Epithelial cell of esophagus (primary cell): ENCODE data around the gene SURF4.

Experiments used
- DNase-seq: peaks from one replicate; pipeline ENCODE4 v3.0.0; 2010; ENCODE audit warnings: low read depth
- H3K4me3 ChIP-seq: 2 replicates; pipeline ENCODE4 v1.5.1; 2011; ENCODE audit warnings: mild to moderate bottlenecking, low read length, control low read depth
- CTCF ChIP-seq: IDR thresholded peaks from 2 replicates; pipeline ENCODE4 v1.5.1; 2011; ENCODE audit warnings: low read depth, mild to moderate bottlenecking, low read length, control low read depth, inconsistent platforms; ENCODE audit not compliant: insufficient read depth; ENCODE audit errors: missing control alignments

SURF4 gene

GRCh38 chr9:133419005-133419404, 43.1 kb upstream of the SURF4 start:
- peak overlapping the region; percentile 93 for H3K4me3 ChIP-seq
- peak; percentile 15 for DNase-seq
- no peak for TF ChIP-seq CTCF

- H3K4me3 ChIP-seq = peak within 1 kb of the TSS; percentile 93
- no peak for TF ChIP-seq CTCF
- peak; percentile 84 for DNase-seq
These were observed 41.9 kb upstream of the SURF4 start, which contains the start of gene REXO4 for GRCh38 chr9:133417541-133418461. Gene REXO4 (minus strand): TSS chr9:133418010. CDS start chr9:133417844, 166 bp downstream.

GRCh38 chr9:133415170-133415569, 39.3 kb upstream of the SURF4 start:
- DNase-seq = no peak
- TF ChIP-seq CTCF = no peak

GRCh38 chr9:133408042-133408441, 32.2 kb upstream of the SURF4 start:
- no peak for TF ChIP-seq CTCF
- no peak for DNase-seq
- H3K4me3 ChIP-seq = no peak overlapping the region

More at GRCh38 chr9:133415170-133415569, 39.3 kb upstream of the SURF4 start:
- no peak overlapping the region for H3K4me3 ChIP-seq

GRCh38 chr9:133406480-133407307, 30.8 kb upstream of the SURF4 start:
- peak; percentile 90 for TF ChIP-seq CTCF
- peak; percentile 83 for DNase-seq
- no peak overlapping the region for H3K4me3 ChIP-seq

- no peak overlapping the region for H3K4me3 ChIP-seq
- no peak for TF ChIP-seq CTCF
- peak; percentile 9 for DNase-seq
These were observed 29.9 kb upstream of the SURF4 start for GRCh38 chr9:133405508-133406438.
